ENCODE measurements around the gene LRRC47. TPM values are rescaled to one million over a fixed set of nuclear protein-coding genes. Genes with fewer than 3 reads are reported as not detected.

The LRRC47 gene
- total and polyA plus RNA-seq, 7 donors: 44.3 to 126 (median 93.9) TPM

DNA sequence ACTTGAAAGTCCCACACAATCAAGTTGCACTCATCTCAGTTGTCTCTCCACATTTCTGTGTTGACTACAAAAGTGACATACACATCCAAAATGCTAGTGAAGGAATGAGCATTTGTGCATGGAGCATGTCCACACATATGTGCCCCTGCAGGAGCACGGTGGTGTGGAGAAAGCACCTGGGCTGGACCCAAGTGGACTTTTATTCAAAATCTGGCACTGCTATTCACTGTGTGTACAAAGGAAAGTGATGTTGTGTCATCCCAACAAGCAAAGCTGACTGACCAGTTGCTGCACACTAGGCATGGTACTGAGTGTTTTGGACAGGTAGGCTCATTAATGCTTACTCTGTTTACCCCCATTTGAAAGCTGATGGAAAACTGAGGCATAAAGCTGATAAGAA, 41.4 kb upstream of the LRRC47 start:
- intact Hi-C loops (cut with DNase I): no loop called here
- H3K9me3 ChIP-seq: peaks cover 3% of the 10 kb centered on the region
- TF ChIP-seq, protein P1, sequence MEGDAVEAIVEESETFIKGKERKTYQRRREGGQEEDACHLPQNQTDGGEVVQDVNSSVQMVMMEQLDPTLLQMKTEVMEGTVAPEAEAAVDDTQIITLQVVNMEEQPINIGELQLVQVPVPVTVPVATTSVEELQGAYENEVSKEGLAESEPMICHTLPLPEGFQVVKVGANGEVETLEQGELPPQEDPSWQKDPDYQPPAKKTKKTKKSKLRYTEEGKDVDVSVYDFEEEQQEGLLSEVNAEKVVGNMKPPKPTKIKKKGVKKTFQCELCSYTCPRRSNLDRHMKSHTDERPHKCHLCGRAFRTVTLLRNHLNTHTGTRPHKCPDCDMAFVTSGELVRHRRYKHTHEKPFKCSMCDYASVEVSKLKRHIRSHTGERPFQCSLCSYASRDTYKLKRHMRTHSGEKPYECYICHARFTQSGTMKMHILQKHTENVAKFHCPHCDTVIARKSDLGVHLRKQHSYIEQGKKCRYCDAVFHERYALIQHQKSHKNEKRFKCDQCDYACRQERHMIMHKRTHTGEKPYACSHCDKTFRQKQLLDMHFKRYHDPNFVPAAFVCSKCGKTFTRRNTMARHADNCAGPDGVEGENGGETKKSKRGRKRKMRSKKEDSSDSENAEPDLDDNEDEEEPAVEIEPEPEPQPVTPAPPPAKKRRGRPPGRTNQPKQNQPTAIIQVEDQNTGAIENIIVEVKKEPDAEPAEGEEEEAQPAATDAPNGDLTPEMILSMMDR (IDR thresholded peaks at IDR 0.05): no peak
- WGBS, 3 donors: 94 to 100% (median 98%) methylated on average over 1 of the region's 1 CpG
- no peak for ATAC-seq
- H3K27ac ChIP-seq: no peak overlapping the region
- DNase-seq: no peak
- no peak overlapping the region for H3K4me3 ChIP-seq
- H3K27me3 ChIP-seq (ENCODE audit: insufficient read depth in 3 of 3, low read length in 2 of 3): no peaks in the 10 kb centered on the region
- peaks cover 15 to 97% of the 10 kb centered on the region in 2 donors for H3K36me3 ChIP-seq (ENCODE audit: insufficient read depth in 1 of 2, low read depth in 1 of 2)
- H3K4me1 ChIP-seq: no peaks in the 10 kb centered on the region

GRCh38 chr1:3837200-3837599, 40.9 kb upstream of the LRRC47 start:
- intact Hi-C loops (cut with DNase I): no loop called here
- Histone ChIP-seq H3K27me3 (ENCODE audit: insufficient read depth in 3 of 3, low read length in 2 of 3) (no peaks in the 10 kb centered on the region), H3K4me3 (no peak overlapping the region), H3K9me3 (peaks cover 3% of the 10 kb centered on the region), H3K27ac (no peak overlapping the region), H3K4me1 (no peaks in the 10 kb centered on the region), H3K36me3 (ENCODE audit: insufficient read depth in 1 of 2, low read depth in 1 of 2) (peaks cover 14 to 97% of the 10 kb centered on the region in 2 donors)
- TF ChIP-seq, protein P1 (IDR thresholded peaks at IDR 0.05): no peak
- ATAC-seq (no peak), DNase-seq (no peak)
- 98 to 100% (median 99%) methylated on average over 6 of the region's 6 CpGs for WGBS, 3 donors

GRCh38 chr1:3836421-3836820, 40.1 kb upstream of the LRRC47 start:
- no peak overlapping the region for H3K4me3 ChIP-seq
- peaks cover 3% of the 10 kb centered on the region for H3K9me3 ChIP-seq
- H3K27me3 ChIP-seq (ENCODE audit: insufficient read depth in 3 of 3, low read length in 2 of 3): no peaks in the 10 kb centered on the region
- peaks cover 14 to 99% of the 10 kb centered on the region in 2 donors for H3K36me3 ChIP-seq (ENCODE audit: insufficient read depth in 1 of 2, low read depth in 1 of 2)
- intact Hi-C loops (cut with DNase I): no loop called here
- TF ChIP-seq, protein P1 (IDR thresholded peaks at IDR 0.05): no peak
- no peak overlapping the region for H3K27ac ChIP-seq
- ATAC-seq (no peak), DNase-seq (no peak)
- H3K4me1 ChIP-seq: no peaks in the 10 kb centered on the region
- WGBS, 3 donors: 96 to 98% (median 96%) methylated on average over 10 to 11 of the region's 11 CpGs

DNA sequence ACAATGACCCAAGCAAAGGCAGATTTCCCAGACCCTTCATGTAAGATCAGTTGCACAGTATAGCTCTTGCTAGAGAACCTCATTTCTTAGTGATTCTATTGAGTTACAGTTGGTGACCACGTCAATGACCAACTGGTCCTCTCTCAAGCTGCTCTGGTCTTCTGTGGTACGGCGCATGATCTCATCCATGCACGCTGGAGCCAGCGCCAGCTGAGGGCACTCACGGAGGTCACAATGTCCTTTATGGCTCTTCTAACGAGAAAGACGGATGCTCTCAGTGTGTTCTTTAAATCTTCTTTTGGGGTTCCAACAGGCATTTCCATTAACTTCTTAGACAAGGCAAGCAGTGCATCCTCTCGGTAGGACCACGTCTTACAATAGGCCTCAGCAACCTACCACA, 38.4 kb upstream of the LRRC47 start:
- DNase-seq (no peak), ATAC-seq (no peak)
- intact Hi-C loops (cut with DNase I): no loop called here
- WGBS, 3 donors: 88 to 91% (median 88%) methylated on average over 10 of the region's 10 CpGs
- Histone ChIP-seq H3K4me3 (no peak overlapping the region), H3K27me3 (ENCODE audit: insufficient read depth in 3 of 3, low read length in 2 of 3) (no peaks in the 10 kb centered on the region), H3K4me1 (no peaks in the 10 kb centered on the region), H3K36me3 (ENCODE audit: insufficient read depth in 1 of 2, low read depth in 1 of 2) (peaks cover 17 to 100% of the 10 kb centered on the region in 2 donors), H3K27ac (no peak overlapping the region), H3K9me3 (peaks cover 3% of the 10 kb centered on the region)
- TF ChIP-seq, protein P1 (IDR thresholded peaks at IDR 0.05): no peak

- Histone ChIP-seq H3K4me1 (no peaks in the 10 kb centered on the region), H3K27me3 (ENCODE audit: insufficient read depth in 3 of 3, low read length in 2 of 3) (no peaks in the 10 kb centered on the region), H3K27ac (no peak overlapping the region), H3K36me3 (ENCODE audit: insufficient read depth in 1 of 2, low read depth in 1 of 2) (peaks cover 11 to 100% of the 10 kb centered on the region in 2 donors), H3K9me3 (no peaks in the 10 kb centered on the region), H3K4me3 (no peak overlapping the region)
- ATAC-seq (no peak), DNase-seq (no peak)
- intact Hi-C loops (cut with DNase I): no loop called here
- TF ChIP-seq, protein P1 (IDR thresholded peaks at IDR 0.05): no peak
- 79 to 86% (median 80%) methylated on average over 6 of the region's 6 CpGs for WGBS, 3 donors
Observed at GRCh38 chr1:3831689-3832088, 35.4 kb upstream of the LRRC47 start.

Data from psoas muscle (tissue), 8 donors.